HG02885 (cell line): ENCODE measurements around the gene ADAMTS5.

Source experiments
- ATAC-seq: cut with Tn5 transposase; IDR thresholded peaks from one replicate; pipeline ENCODE4 v1.9.1; 2021; ENCODE audit warnings: mild to moderate bottlenecking; ENCODE audit not compliant: unreplicated experiment, poor library complexity

ADAMTS5 gene

DNA sequence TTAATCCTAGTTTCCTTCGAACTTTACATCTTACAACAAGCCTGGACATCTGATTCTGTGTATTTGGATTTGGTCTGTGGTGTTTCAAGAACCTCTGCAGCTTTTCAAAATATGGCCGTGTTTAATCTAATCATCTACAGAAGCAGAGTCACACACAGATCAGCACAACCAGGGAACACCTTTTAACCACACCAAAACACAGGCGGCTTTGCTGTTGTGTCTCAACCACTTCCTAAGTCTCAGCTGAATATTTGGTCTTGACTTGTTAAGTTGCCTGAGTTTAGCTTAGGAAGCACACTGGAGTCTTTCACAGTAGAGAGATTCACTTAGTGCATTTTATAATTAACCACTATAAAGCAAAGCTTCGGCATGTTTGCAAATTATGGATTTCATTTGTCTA, 17.1 kb downstream of the ADAMTS5 start:
- no peak for ATAC-seq

DNA sequence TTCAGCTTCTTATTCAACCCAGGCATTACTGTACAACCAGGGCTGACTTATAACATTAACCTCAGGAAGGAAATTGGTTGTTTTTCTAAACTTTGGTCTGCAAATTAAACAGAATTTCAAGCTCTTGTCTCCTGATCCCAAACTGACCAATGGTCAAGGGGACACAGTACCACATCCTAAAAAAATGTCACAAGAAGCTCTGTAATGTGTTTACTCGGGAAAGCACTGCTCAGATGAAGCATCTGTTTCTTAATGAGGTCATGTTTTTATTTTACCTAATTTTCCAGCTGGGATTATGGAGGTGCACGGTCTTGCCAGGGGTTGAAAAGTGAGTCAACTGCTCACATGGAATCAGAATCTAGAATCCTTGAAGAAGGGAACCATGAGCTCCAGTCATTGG, 18.7 kb downstream of the ADAMTS5 start:
- no peak for ATAC-seq

DNA sequence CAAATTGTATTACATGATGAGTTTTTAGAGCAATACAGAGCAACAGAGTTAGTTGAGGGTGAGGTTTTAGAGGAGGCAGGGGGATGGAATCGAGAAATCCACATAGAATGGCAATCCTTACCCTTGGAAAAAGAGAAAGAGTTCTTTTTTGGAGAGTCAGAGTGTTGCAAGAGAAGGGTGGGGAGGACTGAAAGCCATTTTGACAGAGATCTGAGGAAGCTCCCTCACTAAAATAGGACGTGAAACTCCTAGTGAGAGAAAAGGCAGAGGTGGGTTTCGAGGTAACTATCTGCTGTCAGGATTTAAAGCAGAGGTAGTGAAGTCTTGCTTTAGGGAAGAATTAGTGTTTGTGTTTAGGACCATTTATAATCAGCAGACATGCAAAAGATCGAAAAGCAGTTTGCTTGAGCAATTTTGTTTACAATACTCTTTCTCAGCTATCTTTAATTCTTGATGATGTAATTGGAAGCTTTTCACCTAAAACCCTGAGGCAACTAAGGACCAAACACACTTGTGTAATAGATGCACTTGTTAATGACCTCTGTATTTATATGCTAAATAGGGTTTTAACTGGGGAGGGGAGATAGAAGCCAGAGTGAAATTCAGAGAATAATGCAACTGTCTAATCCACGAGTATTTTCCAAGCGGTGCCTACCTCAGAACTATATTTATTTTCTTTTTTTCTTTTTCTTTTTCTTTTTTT, 20.0 kb downstream of the ADAMTS5 start:
- ATAC-seq, result no peak

DNA sequence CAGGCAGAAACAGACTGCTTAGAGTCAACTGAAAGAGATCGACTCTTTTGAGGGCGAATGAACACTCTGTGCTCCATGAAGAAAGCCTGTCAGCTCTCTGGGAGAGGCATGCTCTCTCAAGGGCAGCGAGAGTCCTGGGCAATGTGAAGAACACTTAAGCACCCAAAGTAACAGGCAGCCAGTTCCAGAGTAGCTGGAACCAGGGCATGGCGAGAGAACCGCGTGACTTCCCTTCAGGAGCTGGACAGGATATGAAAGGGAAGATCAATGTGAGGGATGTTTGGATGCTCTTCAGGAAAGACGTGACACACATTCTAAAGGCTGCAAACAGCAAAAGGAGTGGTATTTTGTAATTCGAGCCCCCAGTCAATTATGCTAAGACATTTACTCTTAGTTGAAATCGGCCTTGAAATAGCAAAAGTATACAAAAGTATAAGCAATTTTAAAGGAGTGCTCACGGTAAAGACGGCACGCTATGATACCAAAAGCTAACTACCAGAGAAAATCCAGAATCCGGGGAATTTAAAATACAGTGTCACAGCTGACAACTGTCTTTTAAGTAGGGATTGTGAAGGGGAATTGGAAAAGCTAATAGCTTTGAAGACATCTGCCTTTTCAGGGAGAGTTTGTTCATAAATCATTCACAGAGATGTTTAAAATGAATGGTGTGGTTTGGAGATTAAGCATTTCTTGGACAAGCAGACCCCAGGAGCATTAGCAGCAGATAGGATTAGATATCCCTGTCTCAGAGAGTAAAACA, 20.8 kb downstream of the ADAMTS5 start:
- no peak for ATAC-seq

DNA sequence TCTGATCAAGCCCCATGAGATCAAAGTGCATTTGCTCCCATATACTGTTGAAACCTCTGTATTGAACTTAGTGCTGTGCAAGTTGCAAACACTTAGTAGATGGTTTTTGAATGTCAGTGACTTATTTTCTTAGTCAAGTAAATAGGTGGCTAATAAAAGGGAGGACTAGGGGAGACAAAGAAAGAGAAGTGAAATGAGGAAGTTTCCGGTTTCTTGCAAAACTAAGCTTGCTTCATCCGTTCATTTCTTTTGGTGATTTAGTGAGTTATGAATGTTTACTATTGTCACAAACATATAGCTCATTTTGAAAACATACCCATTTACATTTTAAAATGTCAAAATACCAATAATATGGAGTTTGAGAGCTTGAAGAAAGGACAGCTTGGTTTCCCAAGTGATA, 23.0 kb downstream of the ADAMTS5 start:
- no peak for ATAC-seq

DNA sequence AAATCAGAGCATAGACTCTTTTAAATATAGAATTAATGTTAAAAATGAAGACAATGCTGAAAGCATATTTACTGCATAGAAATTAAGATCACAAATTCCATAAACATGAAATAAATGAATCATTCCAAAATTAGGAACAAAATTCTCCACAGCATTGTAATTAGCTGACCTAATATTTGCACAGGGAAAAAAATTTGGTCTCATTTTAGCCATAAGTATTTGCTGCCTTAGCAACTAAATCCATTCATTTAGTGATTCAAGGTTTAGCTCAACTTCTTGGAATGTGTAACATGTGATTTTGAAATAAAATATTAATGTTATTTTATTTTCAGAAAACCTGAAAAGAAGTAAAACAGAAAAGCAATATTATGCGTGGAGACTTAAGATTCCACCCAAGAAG, 25.5 kb downstream of the ADAMTS5 start:
- ATAC-seq, result no peak

DNA sequence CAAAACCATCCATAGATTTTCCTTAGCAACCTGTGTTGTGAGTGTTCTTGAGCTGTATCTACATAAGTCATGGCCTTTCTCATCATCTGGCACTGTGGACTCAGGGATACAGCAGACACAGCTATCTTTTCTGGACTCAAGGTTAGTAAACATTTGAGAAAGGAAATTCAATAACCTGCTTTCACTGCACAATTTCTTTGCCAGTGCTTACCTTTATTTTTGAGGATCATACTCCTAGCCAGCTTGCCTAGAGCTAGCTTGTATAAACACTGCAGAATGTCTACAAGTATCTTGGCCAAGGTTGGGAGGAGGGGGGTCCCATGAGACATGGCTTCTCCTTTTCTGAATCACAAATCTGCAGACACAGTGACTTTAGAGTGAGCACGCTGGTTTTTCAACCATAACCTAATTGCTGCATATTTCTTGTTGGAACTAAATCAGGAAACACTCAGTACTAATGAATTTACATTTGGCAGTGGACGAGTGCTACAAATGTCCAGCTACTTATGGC, 27.2 kb downstream of the ADAMTS5 start:
- ATAC-seq, result no peak

DNA sequence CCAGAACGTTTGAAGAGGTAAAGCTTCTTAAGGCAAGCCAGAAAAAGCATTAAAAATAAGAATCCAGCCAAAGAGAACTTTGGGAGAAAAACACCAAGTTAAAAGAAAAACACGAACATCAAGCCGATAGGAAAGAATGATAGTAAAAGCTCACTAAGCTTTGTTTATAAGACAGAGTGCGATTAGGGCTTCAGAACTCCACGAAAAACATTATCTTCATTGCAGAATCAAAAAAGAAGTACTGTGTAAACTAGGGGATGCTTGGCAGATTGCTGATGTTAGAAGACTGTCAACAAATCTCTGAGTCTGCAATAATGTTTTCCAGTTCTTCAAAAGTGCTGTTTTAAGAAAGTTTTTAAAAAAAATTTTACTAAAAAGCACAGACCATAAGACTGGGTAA, 30.2 kb downstream of the ADAMTS5 start:
- no peak for ATAC-seq

DNA sequence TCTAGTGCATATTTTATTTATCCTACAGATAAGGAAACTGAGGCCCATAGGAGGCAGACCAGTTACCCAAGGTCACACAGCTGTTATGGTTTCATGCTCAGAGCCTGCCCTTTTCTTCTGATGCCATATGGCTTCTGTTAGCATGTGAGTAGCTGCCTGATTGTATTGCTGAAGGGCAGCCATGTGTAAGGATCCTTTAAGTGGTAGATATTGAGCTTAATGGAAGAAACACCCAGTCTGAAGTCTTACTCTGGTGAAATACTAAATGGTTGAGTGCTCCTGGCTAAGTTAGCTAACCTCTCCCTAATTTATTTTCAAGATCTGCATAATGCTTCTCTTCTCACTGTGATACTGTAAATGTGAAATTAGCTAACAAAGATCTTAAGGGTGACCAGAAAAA, 30.9 kb downstream of the ADAMTS5 start:
- ATAC-seq, result no peak

DNA sequence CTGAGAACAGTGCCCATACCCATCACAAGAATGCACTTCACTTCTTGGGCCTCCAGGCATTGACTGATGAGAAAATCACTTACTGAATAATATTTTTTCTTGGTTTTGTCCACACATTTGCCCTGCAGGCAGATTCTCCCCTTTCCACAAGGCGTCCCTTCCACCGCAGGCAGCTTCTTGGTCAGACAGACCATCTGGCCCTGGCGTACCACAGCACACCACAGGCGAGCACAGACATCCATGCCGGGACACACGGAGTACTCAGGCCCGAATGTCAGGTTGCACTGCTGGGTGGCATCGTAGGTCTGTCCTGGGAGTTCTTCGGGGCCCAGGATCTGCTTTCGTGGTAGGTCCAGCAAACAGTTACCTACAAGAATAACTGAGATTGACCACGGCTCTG, 32.5 kb downstream of the ADAMTS5 start:
- no peak for ATAC-seq

DNA sequence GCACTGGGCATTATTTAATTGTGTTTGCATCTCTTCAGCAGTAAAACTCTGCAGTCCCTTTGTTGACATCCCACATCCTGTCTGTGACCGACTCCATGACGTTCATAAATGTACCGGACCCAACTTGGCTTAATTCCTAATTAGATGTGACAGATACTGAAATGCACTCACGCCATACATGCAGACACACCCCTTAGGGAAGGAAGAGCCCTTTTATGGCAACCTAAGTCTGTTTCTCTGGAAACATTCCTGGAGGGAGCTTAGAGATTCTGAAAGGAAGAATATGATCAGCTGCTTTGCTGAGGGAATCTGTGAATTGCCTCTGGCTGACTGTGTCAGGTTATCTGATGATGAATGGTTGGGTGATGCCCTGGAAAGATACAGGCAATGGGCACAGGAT, 33.4 kb downstream of the ADAMTS5 start:
- ATAC-seq, result no peak

DNA sequence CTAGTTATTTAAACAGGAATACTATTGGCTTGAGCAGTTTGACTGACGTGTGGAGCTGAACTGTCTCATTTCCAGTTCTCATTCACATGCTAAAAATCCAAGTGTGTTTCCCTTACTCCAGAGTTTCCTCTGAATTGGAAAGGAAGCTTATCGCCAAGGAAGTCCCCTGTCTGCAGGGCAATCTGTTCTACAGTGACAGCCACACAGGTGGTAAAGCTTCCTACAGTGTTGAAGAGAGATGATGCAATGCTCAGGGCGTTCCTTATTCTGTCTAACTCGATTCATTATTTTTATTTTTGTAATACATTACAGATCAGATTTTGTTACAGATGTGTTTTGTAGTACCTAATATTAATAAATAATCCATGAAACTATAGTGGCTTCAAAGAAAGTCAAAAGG, 41.3 kb downstream of the ADAMTS5 start:
- no peak for ATAC-seq

DNA sequence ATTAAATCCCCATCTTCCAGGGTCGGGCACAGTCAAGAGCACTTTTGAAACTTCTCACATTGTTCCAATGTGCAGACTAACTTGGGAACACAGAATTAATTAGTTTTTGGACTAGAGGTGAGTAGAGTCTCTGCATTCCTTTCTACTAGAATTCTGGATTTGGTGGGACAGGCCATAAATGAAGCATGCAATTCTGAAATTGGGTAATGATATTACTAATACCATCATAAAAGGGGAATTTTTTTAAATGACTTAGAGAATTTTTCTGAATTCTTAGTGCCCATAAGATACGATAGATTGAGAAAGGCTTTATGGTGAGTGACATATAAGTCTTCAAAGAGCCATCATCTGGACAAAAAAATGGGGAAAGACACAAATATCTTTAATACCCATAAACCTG, 41.8 kb downstream of the ADAMTS5 start:
- ATAC-seq, result no peak

DNA sequence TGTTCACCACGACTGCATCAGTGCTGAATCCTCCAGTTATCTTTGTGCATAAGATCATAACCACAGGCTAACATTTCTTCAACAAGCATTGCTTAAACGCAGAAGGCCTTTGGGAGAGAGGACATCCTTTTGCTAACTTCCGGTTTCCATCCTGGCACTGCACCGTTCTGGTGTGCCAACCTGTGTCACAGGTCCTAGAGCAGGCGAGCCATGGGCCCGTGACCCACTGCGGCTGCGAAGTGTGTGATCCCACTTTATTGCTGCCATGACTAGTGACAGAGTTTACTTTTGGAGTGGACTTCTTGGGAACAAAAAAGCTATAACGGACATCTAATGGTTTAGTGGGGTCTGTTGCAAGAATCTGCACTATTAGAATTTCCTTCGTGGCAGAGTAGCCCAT, 42.9 kb downstream of the ADAMTS5 start:
- no peak for ATAC-seq

DNA sequence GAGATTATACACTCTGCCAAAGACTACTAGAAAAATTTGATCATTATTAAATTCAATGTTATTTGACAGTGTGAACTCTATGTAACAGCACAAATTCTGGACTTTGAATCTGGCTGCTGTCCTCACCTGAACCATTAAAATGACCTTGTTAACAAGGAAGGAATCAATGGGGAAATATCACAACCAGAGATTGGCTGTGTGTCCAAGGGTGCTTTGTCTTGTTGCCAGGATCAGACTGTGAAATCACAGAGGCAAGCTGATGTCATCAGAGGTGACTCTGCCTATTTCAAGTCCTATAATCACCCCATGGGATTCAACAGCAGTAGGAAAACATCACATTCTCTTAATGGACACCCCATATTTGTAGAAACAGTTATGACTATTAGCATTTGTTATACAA, 46.8 kb downstream of the ADAMTS5 start:
- ATAC-seq, result no peak

DNA sequence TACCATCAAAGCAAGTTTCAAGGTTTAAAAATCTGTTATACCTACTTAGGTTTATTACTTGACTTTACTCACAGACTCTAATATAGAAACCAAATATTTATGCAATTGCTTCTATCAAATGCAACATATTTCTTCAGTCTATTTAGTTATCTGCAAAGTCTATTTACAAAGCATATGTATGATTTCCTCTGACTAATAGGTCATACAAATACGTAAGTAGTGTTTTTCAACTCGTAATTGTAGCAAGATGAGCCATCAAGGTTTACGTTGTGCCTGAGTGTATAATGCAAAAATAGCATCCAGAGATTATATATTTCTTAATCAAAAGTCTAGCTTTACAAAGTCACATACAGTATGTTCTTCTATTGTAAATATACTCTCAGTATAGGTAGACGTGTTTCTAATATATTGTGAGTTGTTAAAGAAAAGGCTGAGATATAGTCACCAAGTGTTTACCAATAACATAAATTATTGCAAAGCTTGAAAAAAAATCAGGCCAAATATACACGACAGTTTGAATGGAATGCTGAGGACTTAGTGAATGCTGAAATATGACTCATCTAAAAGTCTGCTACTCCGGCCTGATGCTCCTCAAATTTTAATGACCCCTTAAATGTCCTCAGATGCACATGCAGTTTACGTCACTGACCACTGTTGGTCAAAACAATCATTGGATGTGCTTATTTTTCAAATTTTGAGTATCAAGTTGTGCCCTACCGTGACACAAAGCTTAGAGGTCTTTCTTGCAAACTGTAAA, 48.4 kb downstream of the ADAMTS5 start:
- ATAC-seq, result no peak

DNA sequence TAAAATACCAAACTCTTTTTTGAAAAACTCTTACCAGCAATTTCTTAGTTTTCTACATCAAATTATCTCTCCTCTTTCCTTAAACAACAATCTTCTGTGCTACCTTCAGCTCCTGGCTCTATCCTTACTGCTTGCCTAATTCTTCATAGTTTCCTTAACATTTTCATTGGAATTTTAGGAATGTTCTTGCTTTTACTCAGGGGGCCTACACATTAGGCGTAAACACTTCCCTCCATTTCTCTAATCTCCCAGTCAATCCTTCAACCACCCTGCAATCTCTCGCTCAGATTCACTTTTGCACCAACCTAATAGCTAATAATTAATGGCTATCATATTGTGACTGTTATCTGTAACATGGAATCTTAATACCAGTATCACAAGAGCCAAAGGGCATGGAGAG, 50.1 kb downstream of the ADAMTS5 start:
- no peak for ATAC-seq

DNA sequence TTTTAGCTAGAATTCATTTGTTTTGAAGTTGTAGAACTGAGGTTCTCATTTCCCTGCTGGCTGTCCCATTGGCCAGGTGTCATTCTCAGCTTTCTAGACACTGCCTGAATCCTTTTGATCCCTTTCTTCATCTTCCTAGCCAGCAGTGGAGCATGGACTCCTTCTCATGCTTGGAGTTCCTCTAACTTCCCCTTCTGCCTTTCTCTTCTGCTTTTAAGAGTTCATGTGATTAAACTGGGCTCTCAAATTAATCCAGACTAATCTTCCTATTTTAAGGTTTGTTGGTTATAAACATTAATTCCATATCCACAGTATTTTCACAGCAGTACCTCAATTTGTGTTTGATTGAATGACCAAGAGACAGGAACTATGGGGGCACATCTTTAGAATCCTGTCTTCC, 52.3 kb downstream of the ADAMTS5 start:
- no peak for ATAC-seq

DNA sequence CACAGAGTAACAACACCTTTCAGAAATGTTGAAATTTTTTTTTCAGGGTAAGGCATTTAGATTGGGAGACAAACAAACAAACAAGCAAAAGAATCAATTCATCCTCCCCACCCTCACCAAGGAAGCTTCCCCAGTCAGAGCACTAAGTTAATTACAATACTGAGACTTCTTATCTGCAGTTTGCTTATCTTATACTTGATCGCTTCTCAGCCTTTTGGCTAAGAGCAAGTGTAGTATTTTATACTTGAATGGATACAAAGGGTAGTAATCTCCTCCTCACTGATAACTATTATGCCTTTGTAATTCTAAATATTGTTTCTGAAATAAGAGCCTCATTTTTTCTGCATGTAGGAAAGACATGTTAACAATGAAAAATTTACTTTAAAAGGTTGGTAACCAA, 54.4 kb downstream of the ADAMTS5 start:
- no peak for ATAC-seq

DNA sequence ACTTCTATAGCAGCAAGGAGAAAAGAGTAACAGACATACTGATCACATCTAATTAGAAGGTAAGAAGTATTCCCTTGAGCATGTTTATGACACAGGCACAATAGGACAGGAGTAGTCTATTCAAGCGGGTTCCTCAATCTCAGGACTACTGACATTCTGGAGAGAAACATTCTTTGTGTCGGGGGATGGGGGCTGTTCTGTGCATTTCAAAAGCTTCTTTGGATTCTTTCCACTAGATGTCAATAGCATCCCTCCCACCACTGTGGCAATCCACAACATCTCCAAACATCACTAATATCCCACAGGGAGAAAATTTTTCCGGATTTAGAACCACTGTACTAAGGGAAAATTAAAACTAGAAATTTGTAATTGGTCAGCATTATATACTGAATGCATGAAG, 56.9 kb downstream of the ADAMTS5 start:
- ATAC-seq, result no peak

DNA sequence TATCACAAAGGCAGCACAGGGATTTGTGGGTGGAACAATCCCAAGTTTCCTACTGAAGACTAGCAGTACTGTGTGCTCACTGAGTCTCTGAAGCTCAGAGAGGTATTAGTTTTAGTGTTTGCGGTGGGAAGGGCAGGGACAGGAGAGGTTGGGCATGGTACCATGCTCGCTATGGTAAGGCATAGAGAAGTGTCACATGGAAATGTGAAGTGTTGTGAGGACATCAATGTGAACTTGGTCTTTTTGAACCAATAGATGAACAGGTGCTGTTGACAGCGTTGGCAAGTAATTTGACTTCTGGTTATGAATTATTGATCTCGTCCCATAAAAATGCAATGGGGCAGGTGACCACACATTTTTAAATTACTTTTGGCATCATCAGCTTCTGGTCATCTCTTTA, 65.9 kb downstream of the ADAMTS5 start:
- no peak for ATAC-seq
